ENCODE data around the gene CLIC5.

CLIC5 gene

GRCh38 chr6:45900808-45901752 lies 114.6 kb downstream of the CLIC5 start:
- no peak overlapping the region for H3K4me3 ChIP-seq (ENCODE audit: low read depth, low read length)

- H3K4me3 ChIP-seq (ENCODE audit: low read depth, low read length): no peak overlapping the region
Measured at GRCh38 chr6:45899683-45899946, 116.0 kb downstream of the CLIC5 start.

DNA sequence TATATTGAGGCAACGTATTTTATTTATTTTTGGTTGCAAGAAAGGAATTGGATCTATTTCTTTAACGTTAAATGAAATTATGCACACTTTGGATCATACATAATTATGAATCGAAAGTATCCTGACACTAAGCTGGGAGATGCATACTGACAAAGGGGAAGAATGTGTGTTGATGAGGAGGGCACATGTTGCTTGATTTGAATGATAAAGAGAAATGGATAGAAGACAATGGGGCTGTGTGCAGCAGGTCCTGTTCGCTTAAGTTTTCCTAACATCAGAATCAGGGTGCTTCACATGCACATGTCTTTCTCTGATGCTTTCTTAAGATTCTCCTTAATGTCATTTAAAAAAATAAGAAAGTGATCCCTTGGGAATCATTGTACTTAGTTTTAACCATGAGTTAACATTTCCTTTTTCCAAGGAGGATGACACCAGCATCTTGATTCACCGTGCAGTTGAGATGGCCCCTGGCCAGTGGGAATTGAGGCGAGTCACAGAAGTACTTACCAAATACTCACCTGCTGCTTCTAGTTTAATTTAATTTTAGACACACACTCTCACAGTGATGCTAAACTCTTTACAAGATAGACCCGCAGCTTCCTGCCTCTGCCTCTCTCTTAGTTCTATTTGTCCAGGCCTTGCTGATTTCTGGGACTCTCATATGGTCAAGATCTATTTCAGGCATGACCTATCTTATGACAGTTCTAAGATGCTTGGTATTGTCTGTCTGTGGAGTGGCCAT lies 116.5 kb downstream of the CLIC5 start:
- H3K4me3 ChIP-seq (ENCODE audit: low read depth, low read length): no peak overlapping the region

DNA sequence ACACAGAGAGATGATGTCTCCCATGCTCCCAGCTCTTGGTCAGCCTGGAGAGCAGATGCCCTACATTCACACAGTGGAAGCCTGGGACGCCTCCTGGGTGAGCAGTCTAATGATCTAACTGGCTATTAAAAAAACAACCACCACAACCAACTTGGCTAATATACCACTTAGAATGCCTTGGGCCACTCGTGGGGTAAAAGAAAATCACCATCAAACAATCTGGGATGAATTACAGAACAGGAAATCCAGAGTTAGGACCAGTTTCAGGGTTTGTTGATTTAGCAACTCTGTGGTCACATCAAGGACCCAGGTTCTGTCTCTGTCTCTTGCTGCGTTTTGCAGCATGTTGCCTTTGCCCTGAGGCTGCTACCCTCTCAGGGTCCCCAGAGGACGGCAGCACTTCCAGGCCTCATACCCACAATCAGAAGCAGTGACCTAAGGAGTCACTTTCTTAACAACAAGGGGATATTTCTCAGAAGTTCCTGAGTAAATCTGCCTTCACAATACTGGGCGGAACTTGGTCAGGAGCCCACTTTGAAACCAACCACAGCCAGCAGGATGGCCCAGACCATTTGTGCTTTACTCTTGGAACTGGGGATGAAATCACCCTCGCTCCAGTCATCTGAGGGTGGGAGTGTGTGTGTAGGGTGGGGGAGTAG lies 118.7 kb downstream of the CLIC5 start:
- H3K4me3 ChIP-seq (ENCODE audit: low read depth, low read length): no peak overlapping the region

DNA sequence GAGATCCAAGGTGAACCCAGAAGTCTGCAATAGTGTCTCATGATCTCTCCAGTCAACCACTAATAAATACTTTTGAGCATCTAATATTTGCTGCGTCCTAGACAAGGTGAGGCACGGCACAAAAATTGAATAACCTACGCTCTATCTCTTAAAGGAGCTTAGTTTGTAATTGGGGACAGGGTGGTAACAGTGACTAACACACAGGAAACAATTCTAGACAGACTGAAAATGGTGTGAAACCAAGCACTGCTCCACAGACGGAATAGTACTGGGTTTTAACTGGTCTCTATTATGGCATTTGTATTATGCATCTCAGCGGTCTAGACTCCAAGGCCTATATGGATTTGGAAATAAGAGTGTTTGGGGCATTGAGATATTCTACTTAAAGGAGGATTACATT lies 120.1 kb downstream of the CLIC5 start:
- H3K4me3 ChIP-seq (ENCODE audit: low read depth, low read length): no peak overlapping the region

- no peak overlapping the region for H3K4me3 ChIP-seq (ENCODE audit: low read depth, low read length)
Measured at GRCh38 chr6:45892696-45893245, 122.9 kb downstream of the CLIC5 start.

- no peak overlapping the region for H3K4me3 ChIP-seq (ENCODE audit: low read depth, low read length)
Measured at GRCh38 chr6:45892196-45892595, 123.5 kb downstream of the CLIC5 start.

DNA sequence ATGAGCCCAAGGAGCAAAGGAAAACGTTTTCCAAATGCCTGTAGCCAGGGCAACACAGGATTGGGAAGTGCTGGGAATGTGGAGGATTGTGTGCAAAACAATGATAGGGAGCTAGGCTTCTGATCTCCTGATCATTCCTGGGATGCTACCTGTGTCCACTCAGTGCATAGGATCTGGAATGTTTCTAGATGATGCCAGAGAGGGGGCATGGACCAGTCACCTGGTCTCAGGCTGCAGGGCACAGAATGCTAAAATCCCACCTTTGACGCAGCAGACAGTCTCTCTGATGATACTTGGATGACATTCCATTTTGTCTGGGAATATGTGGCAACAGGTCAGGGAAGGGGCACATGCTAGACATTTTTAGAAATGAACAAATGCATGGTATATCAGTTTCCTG lies 128.9 kb downstream of the CLIC5 start:
- no peak overlapping the region for H3K4me3 ChIP-seq (ENCODE audit: low read depth, low read length)

GRCh38 chr6:45884336-45884735 lies 131.3 kb downstream of the CLIC5 start:
- no peak overlapping the region for H3K4me3 ChIP-seq (ENCODE audit: low read depth, low read length)

DNA sequence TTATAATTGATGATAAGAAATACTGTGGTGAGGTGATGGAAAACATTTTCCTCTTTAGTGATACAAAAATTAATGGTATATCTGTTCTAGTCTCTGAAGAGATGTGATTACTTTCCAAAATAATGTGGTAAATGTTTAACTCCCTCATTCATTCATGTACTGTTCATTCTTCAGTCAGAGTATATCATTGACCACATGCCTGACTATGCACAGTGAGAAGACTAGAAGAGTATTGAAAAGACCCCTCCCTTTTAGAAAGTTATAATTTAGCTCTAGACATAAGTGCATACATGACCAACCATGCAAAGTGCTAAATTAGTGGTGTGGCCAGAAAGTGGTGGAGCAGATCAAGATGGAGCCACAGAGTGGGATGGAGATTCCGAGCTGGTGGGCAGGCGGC lies 133.0 kb downstream of the CLIC5 start:
- no peak overlapping the region for H3K4me3 ChIP-seq (ENCODE audit: low read depth, low read length)

- H3K4me3 ChIP-seq (ENCODE audit: low read depth, low read length): no peak overlapping the region
Measured at GRCh38 chr6:45881705-45882467, 133.8 kb downstream of the CLIC5 start.

DNA sequence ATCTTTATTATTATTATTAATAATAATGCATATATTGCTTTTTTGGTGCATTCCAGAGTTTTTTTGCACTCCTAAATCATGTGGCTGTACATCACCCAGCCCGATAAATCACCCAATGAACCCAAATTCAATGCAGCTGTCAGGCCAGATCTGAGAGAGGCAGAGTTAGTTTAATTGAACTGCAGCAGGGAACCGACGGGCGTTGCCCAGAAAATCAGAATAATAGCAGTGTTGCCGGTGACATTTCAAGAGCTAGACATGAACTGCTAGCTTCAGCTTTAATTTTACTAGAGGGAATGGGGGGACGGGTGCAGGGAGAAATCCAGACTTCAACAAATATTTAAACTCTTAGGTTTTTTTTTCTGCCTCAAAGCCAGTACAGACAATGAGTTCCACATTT lies 135.0 kb downstream of the CLIC5 start:
- no peak overlapping the region for H3K4me3 ChIP-seq (ENCODE audit: low read depth, low read length)

GRCh38 chr6:45880159-45880558 lies 135.5 kb downstream of the CLIC5 start:
- H3K4me3 ChIP-seq (ENCODE audit: low read depth, low read length): no peak overlapping the region

- H3K4me3 ChIP-seq (ENCODE audit: low read depth, low read length): no peak overlapping the region
Measured at GRCh38 chr6:45877970-45878590, 137.6 kb downstream of the CLIC5 start.

GRCh38 chr6:45872827-45873365 lies 142.8 kb downstream of the CLIC5 start:
- no peak overlapping the region for H3K4me3 ChIP-seq (ENCODE audit: low read depth, low read length)

DNA sequence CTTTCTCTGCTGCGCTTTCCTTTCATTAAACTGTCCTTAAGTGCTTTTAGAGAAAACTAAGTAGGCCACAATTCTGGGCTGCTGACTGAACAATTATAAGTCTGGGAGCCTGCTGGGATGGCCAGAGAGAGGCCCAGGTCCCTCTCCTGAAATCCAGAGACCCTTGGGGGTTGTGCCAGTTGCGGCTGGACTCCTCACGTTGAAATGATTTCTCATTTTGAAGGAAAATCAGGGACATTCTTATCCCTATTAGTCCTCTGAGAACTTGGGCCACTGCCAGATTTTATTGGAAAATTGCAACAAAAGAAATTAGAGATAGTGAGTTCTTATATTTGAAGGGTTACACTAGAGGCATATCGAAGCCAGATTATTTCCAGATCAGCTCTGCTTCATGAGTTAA lies 145.1 kb downstream of the CLIC5 start:
- H3K4me3 ChIP-seq (ENCODE audit: low read depth, low read length): no peak overlapping the region

- no peak overlapping the region for H3K4me3 ChIP-seq (ENCODE audit: low read depth, low read length)
Measured at GRCh38 chr6:45864651-45865050, 151.0 kb downstream of the CLIC5 start.

DNA sequence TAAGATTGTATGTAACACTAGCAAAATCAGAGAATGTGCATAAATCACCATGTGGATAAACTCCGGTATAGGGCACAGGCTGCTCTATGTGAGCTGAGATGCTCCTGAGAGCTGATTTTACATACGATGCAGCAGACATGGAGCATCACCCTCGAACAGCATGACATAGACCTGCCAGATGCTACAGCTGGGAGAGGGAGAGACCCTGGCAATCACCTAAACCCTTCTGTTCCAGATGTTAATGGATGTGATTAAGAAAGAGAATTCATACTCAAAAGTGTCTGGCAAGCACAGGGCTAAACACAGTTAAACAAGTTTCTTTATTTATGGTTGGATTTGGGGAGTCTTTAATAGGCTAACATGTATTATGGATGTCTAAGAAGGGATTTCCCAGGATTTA lies 157.0 kb downstream of the CLIC5 start:
- H3K4me3 ChIP-seq (ENCODE audit: low read depth, low read length): no peak overlapping the region

GRCh38 chr6:45857827-45858226 lies 157.8 kb downstream of the CLIC5 start:
- no peak overlapping the region for H3K4me3 ChIP-seq (ENCODE audit: low read depth, low read length)
